Measurements from ENCODE around the gene ITGAX.

DNA sequence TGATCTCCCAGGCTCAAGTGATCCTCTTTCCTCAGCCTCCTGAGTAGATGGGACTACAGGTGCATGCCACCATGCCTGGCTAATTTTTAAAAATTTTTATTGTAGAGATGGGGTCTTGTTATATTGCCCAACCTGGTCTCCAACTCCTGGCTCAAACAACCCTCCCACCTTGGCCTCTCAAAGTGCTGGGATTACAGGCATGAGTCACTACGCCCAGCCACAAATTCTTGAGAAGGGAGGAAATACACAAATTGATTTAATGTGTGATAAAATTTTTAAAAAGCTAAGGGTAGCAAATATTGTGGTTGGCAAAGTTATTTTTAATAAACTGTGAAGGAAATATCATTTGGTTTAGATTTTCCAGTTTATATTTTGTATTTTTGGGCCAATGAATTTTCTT is 47.7 kb downstream of the ITGAX start:
- TF ChIP-seq, protein P1, sequence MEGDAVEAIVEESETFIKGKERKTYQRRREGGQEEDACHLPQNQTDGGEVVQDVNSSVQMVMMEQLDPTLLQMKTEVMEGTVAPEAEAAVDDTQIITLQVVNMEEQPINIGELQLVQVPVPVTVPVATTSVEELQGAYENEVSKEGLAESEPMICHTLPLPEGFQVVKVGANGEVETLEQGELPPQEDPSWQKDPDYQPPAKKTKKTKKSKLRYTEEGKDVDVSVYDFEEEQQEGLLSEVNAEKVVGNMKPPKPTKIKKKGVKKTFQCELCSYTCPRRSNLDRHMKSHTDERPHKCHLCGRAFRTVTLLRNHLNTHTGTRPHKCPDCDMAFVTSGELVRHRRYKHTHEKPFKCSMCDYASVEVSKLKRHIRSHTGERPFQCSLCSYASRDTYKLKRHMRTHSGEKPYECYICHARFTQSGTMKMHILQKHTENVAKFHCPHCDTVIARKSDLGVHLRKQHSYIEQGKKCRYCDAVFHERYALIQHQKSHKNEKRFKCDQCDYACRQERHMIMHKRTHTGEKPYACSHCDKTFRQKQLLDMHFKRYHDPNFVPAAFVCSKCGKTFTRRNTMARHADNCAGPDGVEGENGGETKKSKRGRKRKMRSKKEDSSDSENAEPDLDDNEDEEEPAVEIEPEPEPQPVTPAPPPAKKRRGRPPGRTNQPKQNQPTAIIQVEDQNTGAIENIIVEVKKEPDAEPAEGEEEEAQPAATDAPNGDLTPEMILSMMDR (conservative IDR thresholded peaks at IDR 0.05; ENCODE audit: low read depth, low read length), result no peak
- TF ChIP-seq EZH2 (IDR thresholded peaks at IDR 0.05; ENCODE audit: borderline replicate concordance, low read depth, low read length, poor library complexity, severe bottlenecking), result no peak

Measured in A673 (cell line).